K562 (cell line): ENCODE measurements around the gene MADCAM1. TPM values are rescaled to one million over a fixed set of nuclear protein-coding genes. Genes with fewer than 3 reads are reported as not detected.
A peak's percentile ranks its signal among the peaks of the same experiment; 100 is the strongest.

ENCODE experiments used
- DDX20 ChIP-seq: fragments of 450-650 bp; IDR thresholded peaks from 2 replicates; pipeline ENCODE4 v1.6.1; 2016; ENCODE audit warnings: missing genetic modification characterization, low read depth, mild to moderate bottlenecking, missing compliant biosample characterization, moderate library complexity
- E2F3 ChIP-seq: fragments of 250-450 bp; sonication (Bioruptor Pico); IDR thresholded peaks from 2 replicates; pipeline ENCODE4 v1.4.0; 2020; ENCODE audit warnings: mild to moderate bottlenecking
- KLF13 ChIP-seq: fragments of 450-650 bp; IDR thresholded peaks from 2 replicates; pipeline ENCODE4 v1.6.1; 2016; ENCODE audit warnings: missing genetic modification characterization, low read depth, mild to moderate bottlenecking, missing compliant biosample characterization, moderate library complexity, borderline replicate concordance
- PHF8 ChIP-seq: fragments of 200-600 bp; sonication (generic); IDR thresholded peaks from 2 replicates; pipeline ENCODE4 v1.6.1; 2012; ENCODE audit warnings: mixed run types, mild to moderate bottlenecking, inconsistent platforms, low read length, moderate library complexity, borderline replicate concordance
- RBFOX2 ChIP-seq: fragments of 200-400 bp; formaldehyde crosslinking; IDR thresholded peaks from 2 replicates; pipeline ENCODE4 v1.6.1; 2017; ENCODE audit warnings: low read depth, mild to moderate bottlenecking, low read length, moderate library complexity
- TEAD2 ChIP-seq: fragments of 450-650 bp; IDR thresholded peaks from 2 replicates; pipeline ENCODE4 v1.6.1; 2016; ENCODE audit warnings: missing genetic modification characterization, control low read depth, missing compliant biosample characterization
- XRCC5 ChIP-seq: fragments of 200-400 bp; formaldehyde crosslinking; IDR thresholded peaks from 2 replicates; pipeline ENCODE4 v1.6.1; 2017; ENCODE audit warnings: low read depth, mild to moderate bottlenecking, low read length
- polyA plus RNA-seq, 8 experiments: library from polyadenylated mRNA; depleted of rRNA in 4 of 8; stranded (reverse) in 5 of 8; unstranded in 3 of 8; fragments of >200 nt; fragmentation: Nextera tagmentation in 2 of 8; fragmentation: Illumina TruSeq in 1 of 8; extraction: Ambion mirVana in 2 of 8; extraction: Trizol in 1 of 8; gene quantifications; 2 replicates each; pipeline versions ENCODE4 v1.2.1 to v1.2.3, GENCODE V29; 2011 to 2014; ENCODE audit warnings: inconsistent platforms in 1 of 8, missing spikeins in 1 of 8
- total RNA-seq, 7 experiments: library from RNA; depleted of rRNA in 6 of 7; stranded (reverse); fragments of >200 nt in 6 of 7; fragmentation: Illumina TruSeq in 2 of 7; extraction: Trizol in 2 of 7; gene quantifications; 2 replicates each; pipeline versions ENCODE4 v1.2.1 to v1.2.3, GENCODE V29; 2011 to 2021; ENCODE audit warnings: low replicate concordance in 1 of 7
- TF ChIP-seq, protein P1 (sequence below): fragments of 250-450 bp; sonication (Bioruptor Pico); IDR thresholded peaks from 2 replicates; pipeline ENCODE4 v1.8.0; 2022; ENCODE audit warnings: inconsistent platforms
- TF ChIP-seq, protein P2 (sequence below): fragments of 450-650 bp; IDR thresholded peaks from 2 replicates; pipeline ENCODE4 v1.6.1; 2016; ENCODE audit warnings: borderline replicate concordance
- TF ChIP-seq, protein P3 (sequence below): conservative IDR thresholded peaks from 2 replicates; pipeline ENCODE4 v1.6.1; 2011; ENCODE audit warnings: low read depth, mild to moderate bottlenecking, low read length; ENCODE audit not compliant: control insufficient read depth
- TF ChIP-seq, protein P4 (sequence below), 2 experiments: IDR thresholded peaks in 1 of 2; conservative IDR thresholded peaks in 1 of 2; 2 replicates each; pipeline ENCODE4 v1.6.1; 2016; ENCODE audit warnings: low read depth in 2 of 2, mild to moderate bottlenecking in 1 of 2, missing compliant biosample characterization in 1 of 2, missing genetic modification characterization in 1 of 2, moderate library complexity in 1 of 2

MADCAM1 gene
- total and polyA plus RNA-seq, 9 of the 15 experiments (the other 6 are each of a cell fraction or from before 2014, with no cell fraction given) = 0.09 to 0.36 (median 0.09) TPM; not detected in 6

DNA sequence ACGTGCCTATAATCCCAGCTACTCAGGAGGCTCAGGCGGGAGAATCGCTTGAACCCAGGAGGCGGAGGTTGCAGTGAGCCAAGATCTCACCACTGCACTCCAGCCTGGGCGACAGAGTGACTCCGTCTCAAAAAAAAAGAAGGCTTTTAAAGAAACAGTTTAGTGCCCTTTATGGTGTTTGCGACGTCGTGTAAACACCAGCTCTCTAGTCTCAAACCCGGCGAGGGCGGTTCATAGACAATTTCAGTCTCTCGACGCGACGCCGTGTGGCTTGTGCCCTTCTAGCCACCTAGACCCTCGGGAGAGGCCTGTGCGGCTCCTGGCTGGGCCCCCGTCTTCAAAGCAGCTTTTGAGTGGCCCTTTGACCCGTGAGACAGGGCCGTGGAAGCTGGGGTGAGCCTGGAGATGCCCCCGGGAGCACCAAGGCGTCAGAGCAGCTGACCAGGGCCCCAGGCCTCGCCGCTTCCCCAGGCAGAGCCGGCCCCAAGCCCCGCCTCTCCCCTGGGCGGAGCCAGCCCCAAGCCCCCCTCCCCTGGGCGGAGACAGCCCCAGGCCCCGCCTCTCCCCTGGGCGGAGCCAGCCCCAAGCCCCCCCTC is 5.0 kb upstream of the MADCAM1 start (continued):
- TF ChIP-seq, protein P1, sequence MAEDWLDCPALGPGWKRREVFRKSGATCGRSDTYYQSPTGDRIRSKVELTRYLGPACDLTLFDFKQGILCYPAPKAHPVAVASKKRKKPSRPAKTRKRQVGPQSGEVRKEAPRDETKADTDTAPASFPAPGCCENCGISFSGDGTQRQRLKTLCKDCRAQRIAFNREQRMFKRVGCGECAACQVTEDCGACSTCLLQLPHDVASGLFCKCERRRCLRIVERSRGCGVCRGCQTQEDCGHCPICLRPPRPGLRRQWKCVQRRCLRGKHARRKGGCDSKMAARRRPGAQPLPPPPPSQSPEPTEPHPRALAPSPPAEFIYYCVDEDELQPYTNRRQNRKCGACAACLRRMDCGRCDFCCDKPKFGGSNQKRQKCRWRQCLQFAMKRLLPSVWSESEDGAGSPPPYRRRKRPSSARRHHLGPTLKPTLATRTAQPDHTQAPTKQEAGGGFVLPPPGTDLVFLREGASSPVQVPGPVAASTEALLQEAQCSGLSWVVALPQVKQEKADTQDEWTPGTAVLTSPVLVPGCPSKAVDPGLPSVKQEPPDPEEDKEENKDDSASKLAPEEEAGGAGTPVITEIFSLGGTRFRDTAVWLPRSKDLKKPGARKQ = peak; percentile 59; the same call in 1 of the 2 replicates
- peak; percentile 55; the same call in 1 of the 2 replicates for TF ChIP-seq PHF8
- TF ChIP-seq, protein P2, sequence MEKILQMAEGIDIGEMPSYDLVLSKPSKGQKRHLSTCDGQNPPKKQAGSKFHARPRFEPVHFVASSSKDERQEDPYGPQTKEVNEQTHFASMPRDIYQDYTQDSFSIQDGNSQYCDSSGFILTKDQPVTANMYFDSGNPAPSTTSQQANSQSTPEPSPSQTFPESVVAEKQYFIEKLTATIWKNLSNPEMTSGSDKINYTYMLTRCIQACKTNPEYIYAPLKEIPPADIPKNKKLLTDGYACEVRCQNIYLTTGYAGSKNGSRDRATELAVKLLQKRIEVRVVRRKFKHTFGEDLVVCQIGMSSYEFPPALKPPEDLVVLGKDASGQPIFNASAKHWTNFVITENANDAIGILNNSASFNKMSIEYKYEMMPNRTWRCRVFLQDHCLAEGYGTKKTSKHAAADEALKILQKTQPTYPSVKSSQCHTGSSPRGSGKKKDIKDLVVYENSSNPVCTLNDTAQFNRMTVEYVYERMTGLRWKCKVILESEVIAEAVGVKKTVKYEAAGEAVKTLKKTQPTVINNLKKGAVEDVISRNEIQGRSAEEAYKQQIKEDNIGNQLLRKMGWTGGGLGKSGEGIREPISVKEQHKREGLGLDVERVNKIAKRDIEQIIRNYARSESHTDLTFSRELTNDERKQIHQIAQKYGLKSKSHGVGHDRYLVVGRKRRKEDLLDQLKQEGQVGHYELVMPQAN = no peak
- TF ChIP-seq TEAD2 = no peak
- TF ChIP-seq RBFOX2 = peak; percentile 71
- TF ChIP-seq, protein P3, sequence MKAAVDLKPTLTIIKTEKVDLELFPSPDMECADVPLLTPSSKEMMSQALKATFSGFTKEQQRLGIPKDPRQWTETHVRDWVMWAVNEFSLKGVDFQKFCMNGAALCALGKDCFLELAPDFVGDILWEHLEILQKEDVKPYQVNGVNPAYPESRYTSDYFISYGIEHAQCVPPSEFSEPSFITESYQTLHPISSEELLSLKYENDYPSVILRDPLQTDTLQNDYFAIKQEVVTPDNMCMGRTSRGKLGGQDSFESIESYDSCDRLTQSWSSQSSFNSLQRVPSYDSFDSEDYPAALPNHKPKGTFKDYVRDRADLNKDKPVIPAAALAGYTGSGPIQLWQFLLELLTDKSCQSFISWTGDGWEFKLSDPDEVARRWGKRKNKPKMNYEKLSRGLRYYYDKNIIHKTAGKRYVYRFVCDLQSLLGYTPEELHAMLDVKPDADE = no peak
- TF ChIP-seq, protein P4, sequence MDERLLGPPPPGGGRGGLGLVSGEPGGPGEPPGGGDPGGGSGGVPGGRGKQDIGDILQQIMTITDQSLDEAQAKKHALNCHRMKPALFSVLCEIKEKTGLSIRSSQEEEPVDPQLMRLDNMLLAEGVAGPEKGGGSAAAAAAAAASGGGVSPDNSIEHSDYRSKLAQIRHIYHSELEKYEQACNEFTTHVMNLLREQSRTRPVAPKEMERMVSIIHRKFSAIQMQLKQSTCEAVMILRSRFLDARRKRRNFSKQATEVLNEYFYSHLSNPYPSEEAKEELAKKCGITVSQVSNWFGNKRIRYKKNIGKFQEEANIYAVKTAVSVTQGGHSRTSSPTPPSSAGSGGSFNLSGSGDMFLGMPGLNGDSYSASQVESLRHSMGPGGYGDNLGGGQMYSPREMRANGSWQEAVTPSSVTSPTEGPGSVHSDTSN (CRISPR knock-in tag; IDR thresholded peaks at IDR 0.05; ENCODE audit: low read depth) = no peak
- TF ChIP-seq, protein P4 (tag; conservative IDR thresholded peaks at IDR 0.05; ENCODE audit: low read depth) = no peak
- peak; percentile 52; the same call in 1 of the 2 replicates for TF ChIP-seq E2F3
- TF ChIP-seq KLF13 = 0 out of 2 replicates have a peak, but pooled peaks have one; percentile 14
- TF ChIP-seq XRCC5 = no peak
- TF ChIP-seq DDX20 (tag) = no peak
